ENCODE results near the gene IL13. TPM values are rescaled to one million over a fixed set of nuclear protein-coding genes. Genes with fewer than 3 reads are reported as not detected.

The IL13 gene
- total and polyA plus RNA-seq, 9 donors: not detected

- H3K27ac ChIP-seq: no peak overlapping the region
- WGBS, 3 donors: 94 to 96% (median 96%) methylated on average over 3 of the region's 3 CpGs
- TF ChIP-seq POLR2A (IDR thresholded peaks at IDR 0.05): no peak
- TF ChIP-seq, protein P1, sequence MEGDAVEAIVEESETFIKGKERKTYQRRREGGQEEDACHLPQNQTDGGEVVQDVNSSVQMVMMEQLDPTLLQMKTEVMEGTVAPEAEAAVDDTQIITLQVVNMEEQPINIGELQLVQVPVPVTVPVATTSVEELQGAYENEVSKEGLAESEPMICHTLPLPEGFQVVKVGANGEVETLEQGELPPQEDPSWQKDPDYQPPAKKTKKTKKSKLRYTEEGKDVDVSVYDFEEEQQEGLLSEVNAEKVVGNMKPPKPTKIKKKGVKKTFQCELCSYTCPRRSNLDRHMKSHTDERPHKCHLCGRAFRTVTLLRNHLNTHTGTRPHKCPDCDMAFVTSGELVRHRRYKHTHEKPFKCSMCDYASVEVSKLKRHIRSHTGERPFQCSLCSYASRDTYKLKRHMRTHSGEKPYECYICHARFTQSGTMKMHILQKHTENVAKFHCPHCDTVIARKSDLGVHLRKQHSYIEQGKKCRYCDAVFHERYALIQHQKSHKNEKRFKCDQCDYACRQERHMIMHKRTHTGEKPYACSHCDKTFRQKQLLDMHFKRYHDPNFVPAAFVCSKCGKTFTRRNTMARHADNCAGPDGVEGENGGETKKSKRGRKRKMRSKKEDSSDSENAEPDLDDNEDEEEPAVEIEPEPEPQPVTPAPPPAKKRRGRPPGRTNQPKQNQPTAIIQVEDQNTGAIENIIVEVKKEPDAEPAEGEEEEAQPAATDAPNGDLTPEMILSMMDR (IDR thresholded peaks at IDR 0.05): no peak
- TF ChIP-seq EP300 (IDR thresholded peaks at IDR 0.05): no peak
Observed at GRCh38 chr5:132671000-132671399, 13.0 kb downstream of the IL13 start.

GRCh38 chr5:132673488-132673887 is 15.5 kb downstream of the IL13 start:
- TF ChIP-seq EP300 (IDR thresholded peaks at IDR 0.05) (no peak), POLR2A (IDR thresholded peaks at IDR 0.05) (no peak)
- TF ChIP-seq, protein P1 (IDR thresholded peaks at IDR 0.05): no peak
- Histone ChIP-seq H3K4me3 (no peak overlapping the region), H3K4me1 (ENCODE audit: insufficient read depth) (no peaks in the 10 kb centered on the region), H3K9me3 (no peaks in the 10 kb centered on the region), H3K27ac (no peak overlapping the region), H3K27me3 (no peaks in the 10 kb centered on the region), H3K36me3 (no peaks in the 10 kb centered on the region)
- WGBS, 3 donors: 83 to 90% (median 87%) methylated on average over 1 of the region's 1 CpG
- intact Hi-C loops (cut with DNase I): no loop called here
- no peak for DNase-seq

More at GRCh38 chr5:132671000-132671399, 13.0 kb downstream of the IL13 start:
- Histone ChIP-seq H3K4me3 (no peak overlapping the region), H3K27me3 (no peaks in the 10 kb centered on the region), H3K36me3 (no peaks in the 10 kb centered on the region), H3K4me1 (ENCODE audit: insufficient read depth) (no peaks in the 10 kb centered on the region), H3K9me3 (no peaks in the 10 kb centered on the region)
- no peak for DNase-seq
- intact Hi-C loops (cut with DNase I): no loop called here

DNA sequence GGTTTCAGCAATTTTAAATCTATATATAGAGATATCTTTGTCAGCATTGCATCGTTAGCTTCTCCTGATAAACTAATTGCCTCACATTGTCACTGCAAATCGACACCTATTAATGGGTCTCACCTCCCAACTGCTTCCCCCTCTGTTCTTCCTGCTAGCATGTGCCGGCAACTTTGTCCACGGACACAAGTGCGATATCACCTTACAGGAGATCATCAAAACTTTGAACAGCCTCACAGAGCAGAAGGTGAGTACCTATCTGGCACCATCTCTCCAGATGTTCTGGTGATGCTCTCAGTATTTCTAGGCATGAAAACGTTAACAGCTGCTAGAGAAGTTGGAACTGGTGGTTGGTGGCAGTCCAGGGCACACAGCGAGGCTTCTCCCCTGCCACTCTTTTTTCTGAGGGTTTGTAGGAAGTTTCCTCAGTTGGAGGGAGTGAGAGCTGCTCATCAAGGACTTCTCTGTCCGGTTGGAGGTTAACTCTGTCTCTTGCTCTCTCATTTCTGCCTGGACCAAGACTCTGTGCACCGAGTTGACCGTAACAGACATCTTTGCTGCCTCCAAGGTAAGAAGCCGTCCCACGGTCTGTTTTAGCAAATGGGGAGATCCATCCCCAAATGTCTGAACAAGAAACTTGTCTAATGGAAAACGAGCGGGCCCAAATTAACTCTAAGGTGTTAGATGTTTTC is 16.1 kb downstream of the IL13 start, which contains the start of gene IL4:
Gene IL4, plus strand, starts transcription at position 51 of the 692 bp plus-strand sequence. Its CDS starts 62 bp downstream, at position 113.
- no peak within 1 kb of the TSS for H3K4me3 ChIP-seq
- 77 to 81% (median 77%) methylated on average over 14 of the region's 14 CpGs for WGBS, 3 donors
- no peak for TF ChIP-seq POLR2A (IDR thresholded peaks at IDR 0.05)
- no peak for TF ChIP-seq EP300 (IDR thresholded peaks at IDR 0.05)
- TF ChIP-seq, protein P1 (IDR thresholded peaks at IDR 0.05): no peak
- H3K36me3 ChIP-seq: no peaks in the 10 kb centered on the region
- H3K27ac ChIP-seq: no peak within 1 kb of the TSS
- H3K9me3 ChIP-seq: no peaks in the 10 kb centered on the region
- H3K4me1 ChIP-seq (ENCODE audit: insufficient read depth): no peaks in the 10 kb centered on the region
- intact Hi-C loops (cut with DNase I): no loop called here
- DNase-seq: no peak
- no peaks in the 10 kb centered on the region for H3K27me3 ChIP-seq

DNA sequence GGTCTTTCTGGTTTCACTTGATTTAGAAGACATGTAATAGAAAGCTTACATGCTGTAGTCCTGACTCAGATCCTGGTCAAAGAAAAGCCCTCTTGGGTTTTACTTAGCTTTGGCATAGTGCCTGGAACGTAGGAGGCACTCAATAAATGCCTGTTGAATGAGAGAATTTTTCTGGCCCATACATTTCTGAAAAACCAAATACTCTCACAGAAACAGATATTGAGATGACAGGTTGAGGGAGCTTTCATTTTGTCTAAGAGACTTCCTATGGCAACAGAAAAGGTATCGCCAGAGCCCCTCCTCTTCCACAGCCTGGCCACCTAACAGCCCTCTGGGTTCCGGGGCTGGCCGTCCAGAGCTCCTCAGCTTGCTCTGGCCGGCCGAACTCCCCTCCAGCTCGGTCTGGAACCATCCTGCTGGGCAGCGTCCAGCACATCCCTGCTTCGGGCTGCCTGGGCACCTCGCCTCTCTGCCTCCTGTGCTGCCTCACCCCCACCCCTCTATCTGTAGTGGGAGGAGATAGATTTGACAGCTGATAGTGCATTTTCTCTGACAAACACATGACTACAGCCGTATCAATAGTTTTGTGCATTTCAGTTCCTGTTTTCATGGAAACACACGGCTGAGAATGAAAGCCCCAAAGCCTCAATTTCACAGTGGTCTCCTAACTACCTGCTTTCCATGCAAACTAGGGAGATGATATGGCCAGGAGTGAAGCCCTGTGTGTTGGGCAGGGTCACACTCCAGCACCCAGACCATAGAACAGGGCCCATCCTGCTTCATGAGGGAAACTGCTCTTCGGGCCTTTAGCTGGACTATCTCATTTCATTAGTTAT is 16.9 kb downstream of the IL13 start:
- intact Hi-C loops (cut with DNase I): no loop called here
- 65 to 66% (median 66%) methylated on average over 13 of the region's 13 CpGs for WGBS, 3 donors
- H3K4me3 ChIP-seq: no peak overlapping the region
- no peaks in the 10 kb centered on the region for H3K27me3 ChIP-seq
- no peaks in the 10 kb centered on the region for H3K9me3 ChIP-seq
- no peak overlapping the region for H3K27ac ChIP-seq
- DNase-seq: no peak
- no peaks in the 10 kb centered on the region for H3K36me3 ChIP-seq
- TF ChIP-seq, protein P1 (IDR thresholded peaks at IDR 0.05): no peak
- TF ChIP-seq EP300 (IDR thresholded peaks at IDR 0.05): no peak
- TF ChIP-seq POLR2A (IDR thresholded peaks at IDR 0.05): no peak
- no peaks in the 10 kb centered on the region for H3K4me1 ChIP-seq (ENCODE audit: insufficient read depth)

All from ovary (tissue), 9 donors.